ENCODE data around the gene DOCK3.

- TF ChIP-seq POLR2AphosphoS5 (IDR thresholded peaks at IDR 0.05; ENCODE audit: low read depth, low read length) (no peak), POLR2A (IDR thresholded peaks at IDR 0.05; ENCODE audit: low read depth, low read length) (no peak), TAF1 (IDR thresholded peaks at IDR 0.05; ENCODE audit: borderline replicate concordance, low read depth, low read length) (no peak)
Measured at GRCh38 chr3:51357856-51358255, 683.1 kb downstream of the DOCK3 start.
